ENCODE data around the gene TAS2R31.

GRCh38 chr12:11055306-11055705, 24.1 kb upstream of the TAS2R31 start:
- TF ChIP-seq CTCF (IDR thresholded peaks at IDR 0.05) (no peak), POLR2A (IDR thresholded peaks at IDR 0.05) (no peak), POLR2AphosphoS5 (IDR thresholded peaks at IDR 0.05) (no peak)
